Measurements from ENCODE around the gene LIMS4. TPM values are rescaled to one million over a fixed set of nuclear protein-coding genes. Genes with fewer than 3 reads are reported as not detected.
"Not testable (repeated sequence)": the region's sequence is repeated elsewhere in the genome, so short reads cannot be mapped to it uniquely, and the experiment has no call there.

LIMS4 gene, protein sequence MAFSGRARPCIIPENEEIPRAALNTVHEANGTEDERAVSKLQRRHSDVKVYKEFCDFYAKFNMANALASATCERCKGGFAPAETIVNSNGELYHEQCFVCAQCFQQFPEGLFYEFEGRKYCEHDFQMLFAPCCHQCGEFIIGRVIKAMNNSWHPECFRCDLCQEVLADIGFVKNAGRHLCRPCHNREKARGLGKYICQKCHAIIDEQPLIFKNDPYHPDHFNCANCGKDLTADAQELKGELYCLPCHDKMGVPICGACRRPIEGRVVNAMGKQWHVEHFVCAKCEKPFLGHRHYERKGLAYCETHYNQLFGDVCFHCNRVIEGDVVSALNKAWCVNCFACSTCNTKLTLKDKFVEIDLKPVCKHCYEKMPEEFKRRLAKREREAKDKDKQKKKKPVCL
- 0.20 and 0.25 TPM in 2 replicates for total RNA-seq

DNA sequence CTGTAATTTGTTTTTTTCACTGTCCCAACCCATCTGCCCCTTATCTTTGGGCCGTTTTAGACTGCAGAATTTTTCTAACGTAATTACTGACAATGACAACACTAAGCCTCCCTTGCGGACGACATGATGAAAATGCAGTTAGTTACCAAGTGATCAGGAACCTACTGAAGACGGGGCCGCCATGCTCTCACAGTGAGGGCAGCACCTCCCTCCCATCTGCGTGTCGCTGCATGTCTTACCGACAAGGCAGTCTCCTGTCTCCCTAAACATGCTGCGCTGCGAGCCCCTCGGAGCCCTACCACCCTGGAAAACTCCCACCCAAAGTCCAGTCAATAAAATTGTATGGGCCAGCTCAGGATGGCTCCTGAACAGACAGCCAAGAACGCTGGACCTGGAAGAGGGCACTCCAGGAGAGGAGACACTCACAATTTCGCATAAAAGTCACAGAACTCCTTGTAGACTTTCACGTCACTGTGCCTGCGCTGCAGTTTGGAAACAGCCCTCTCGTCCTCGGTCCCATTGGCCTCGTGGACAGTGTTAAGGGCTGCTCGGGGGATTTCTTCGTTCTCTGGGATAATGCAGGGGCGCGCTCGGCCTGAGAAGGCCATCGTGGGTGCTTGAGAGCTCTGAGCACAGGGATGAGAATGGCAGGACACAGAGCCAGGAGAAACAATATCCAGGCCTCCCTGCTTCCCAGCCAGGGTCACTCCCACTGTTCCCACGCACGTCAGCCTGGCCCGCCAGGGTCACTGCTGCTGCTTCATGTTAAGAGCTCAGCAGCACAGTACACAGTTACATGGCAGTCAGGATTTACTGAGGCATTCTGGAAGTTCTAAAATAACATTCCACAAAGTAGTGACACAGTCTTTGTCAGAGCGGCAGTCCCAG, at the start of gene LIMS4:
Gene LIMS4 (minus strand): TSS at position 646 of the 888 bp plus-strand sequence. CDS start 38 bp downstream, at position 608.
- intact Hi-C loops (cut with micrococcal nuclease): not testable (repeated sequence)

DNA sequence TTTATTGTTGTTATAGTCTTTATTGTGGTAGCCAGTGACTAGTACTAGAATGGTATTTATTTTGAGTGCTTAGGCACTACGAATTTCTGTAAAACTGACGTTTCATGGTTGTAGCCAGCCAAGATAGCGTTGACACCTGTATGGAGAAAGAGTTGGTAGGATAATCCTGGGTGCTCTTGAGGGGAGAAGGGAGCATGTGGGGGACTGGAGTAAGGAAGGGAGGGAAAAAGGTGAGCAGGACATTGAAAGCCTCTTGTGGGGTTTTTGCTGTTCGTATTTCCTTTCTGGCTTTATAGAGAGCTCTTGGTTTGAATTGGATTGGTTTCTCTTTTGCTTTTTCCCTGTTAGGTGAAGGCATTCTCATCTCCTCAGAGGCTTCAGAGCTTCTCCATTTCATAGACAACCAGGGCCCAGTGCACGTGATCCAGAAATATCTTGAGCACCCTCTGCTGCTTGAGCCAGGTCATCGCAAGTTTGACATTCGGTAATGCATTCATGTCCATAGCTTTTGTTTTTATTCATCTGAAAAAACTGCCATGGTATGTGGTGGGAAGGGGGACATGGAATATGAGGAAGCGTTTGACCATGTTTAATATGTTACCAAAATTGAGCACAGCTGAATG, 27.2 kb upstream of the LIMS4 start:
- intact Hi-C loops (cut with micrococcal nuclease): not testable (repeated sequence)

DNA sequence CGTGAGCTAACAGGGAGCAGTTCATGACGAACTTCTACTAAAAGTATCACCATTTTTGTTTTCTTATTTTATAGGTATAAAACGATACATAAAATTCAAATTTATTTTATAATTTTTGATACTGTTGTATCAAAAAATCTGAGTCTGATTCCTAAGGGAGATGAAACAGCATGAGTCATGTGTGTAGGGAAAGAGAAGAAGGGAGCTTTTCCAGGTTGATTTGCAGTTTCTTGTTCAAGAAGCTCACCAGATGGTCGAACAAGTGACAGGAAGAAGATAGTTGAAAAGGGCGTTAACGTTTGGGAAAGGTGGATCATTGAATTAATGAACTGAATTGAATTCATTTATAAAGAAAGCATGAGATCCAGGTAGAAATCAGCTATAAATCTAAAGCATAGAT, 23.4 kb upstream of the LIMS4 start:
- intact Hi-C loops (cut with micrococcal nuclease): not testable (repeated sequence)

DNA sequence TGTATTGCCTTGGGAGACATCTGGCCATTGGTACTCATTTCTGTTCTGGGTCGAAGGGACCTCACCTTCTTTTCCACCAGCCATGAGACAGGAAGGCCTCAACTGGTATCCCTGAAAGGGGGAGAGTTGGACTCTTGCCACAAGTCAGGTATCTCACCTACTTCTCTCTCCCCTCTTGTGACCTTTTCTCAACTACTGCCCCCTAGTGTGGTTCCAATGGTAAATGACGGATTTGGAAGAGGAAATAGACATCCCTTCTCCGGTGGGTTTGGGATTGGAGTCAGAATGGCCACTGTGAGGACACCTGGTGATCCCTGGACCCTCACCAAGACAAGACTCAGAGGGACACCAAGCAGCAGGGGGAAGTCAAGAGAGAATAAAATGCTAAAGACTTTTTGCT, 21.9 kb upstream of the LIMS4 start:
- intact Hi-C loops (cut with micrococcal nuclease): not testable (repeated sequence)

DNA sequence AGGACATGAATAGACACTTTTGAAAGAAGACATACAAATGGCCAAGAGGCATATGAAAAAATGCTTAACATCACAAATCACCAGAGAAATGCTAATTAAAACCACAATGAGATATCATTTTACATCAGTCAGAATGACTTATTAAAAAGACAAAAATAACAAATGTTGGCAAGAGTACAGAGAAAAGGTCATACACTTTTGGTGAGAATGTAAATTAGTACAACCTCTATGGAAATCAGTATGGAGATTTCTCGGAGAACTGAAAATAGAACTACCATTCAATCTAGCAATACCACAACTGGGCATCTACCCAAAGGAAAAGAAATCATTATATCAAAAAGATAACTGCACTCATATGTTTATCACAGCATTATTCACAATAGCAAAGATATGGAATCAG, 16.4 kb upstream of the LIMS4 start:
- intact Hi-C loops (cut with micrococcal nuclease): not testable (repeated sequence)

DNA sequence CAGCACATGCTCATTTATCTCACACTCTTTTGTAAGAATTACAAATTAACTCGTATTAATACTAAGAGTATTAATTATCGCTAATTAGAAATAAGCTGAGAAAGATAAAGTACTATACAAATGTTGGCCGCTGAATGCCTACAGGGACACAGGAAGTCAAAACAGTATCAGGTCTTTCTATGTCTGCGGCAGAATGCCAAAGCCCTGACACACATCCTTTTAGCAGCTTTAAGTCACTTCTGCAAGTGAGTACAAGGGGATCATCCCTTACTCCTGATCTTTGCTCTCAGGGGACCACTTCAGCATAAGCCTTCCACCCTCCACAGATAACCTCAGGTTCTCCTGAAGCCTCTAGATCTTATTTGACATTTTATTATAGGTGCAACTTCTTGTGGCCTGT, 10.1 kb upstream of the LIMS4 start:
- intact Hi-C loops (cut with micrococcal nuclease): not testable (repeated sequence)

DNA sequence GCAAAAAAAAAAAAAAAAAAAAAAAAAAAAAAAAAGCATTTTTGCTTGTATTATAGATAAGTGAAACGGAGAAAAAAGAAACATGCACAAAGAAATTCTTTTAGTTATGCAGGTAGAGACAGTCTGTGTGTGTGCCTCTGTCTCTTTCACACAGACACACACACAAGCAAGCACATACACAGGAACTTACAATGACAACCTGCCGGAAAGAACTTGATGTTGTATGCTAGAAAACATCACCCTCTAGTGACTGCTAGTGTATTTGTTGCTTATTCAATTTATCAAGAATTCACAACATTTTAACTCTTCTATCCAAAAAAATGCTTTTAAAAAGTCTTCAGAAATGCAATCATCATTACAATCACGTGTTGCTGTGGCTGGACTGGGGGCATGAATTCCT, 8.6 kb upstream of the LIMS4 start:
- intact Hi-C loops (cut with micrococcal nuclease): not testable (repeated sequence)

DNA sequence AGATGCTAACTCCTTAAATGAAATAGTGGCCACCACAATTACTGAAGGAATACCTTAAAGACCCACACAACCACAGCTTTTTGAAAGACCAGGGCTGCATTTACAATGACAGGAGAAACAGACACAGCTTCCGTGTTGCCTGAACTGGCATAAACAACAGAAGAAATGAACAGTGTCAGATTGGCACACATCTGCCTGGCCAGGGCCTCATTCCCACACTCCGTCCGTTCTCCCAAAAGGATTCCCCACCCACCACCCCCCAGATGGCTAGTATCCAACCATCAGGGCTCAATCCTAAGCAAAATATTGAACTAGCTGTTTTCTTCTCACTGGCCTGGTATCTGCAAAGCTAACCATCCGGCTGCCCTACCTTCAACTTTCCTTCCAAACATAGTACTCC, 7.5 kb upstream of the LIMS4 start:
- intact Hi-C loops (cut with micrococcal nuclease): not testable (repeated sequence)

DNA sequence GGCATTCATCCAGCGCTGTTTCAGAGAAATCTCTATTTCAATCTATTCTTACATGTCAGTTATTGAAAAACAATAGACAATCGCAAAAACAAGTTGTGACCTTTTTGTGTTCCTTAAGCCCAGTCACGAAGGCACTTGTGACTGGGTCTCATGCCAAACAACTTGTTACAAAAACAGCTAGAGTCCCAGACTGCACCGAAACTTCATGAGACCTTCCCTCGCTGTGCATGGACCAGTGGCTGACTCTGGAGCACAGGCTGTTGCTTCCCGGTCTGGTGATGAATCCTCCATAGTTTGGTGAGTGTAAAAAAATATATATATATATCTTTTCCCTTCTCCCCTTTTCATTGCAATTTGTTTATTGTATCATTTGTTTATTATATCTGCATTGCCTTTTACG, 4.8 kb upstream of the LIMS4 start:
- intact Hi-C loops (cut with micrococcal nuclease): not testable (repeated sequence)

DNA sequence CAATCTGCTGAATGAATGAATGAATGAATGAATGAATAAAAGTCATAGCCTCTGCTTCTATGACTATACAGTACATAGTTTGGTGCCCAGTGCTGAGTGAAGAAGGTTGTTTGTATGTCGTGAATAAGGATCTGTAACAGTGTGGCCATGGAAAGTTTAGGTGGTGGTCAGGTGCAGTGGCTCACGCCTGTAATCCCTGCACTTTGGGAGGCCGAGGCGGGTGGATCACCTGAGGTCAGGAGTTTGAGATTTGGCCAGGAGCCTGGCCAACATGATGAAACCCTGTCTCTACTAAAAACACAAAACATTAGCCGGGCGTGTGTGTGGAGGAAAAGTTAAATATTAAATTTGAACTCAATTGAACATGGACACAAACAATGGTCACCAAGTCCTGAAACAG, 4.3 kb upstream of the LIMS4 start:
- intact Hi-C loops (cut with micrococcal nuclease): not testable (repeated sequence)

DNA sequence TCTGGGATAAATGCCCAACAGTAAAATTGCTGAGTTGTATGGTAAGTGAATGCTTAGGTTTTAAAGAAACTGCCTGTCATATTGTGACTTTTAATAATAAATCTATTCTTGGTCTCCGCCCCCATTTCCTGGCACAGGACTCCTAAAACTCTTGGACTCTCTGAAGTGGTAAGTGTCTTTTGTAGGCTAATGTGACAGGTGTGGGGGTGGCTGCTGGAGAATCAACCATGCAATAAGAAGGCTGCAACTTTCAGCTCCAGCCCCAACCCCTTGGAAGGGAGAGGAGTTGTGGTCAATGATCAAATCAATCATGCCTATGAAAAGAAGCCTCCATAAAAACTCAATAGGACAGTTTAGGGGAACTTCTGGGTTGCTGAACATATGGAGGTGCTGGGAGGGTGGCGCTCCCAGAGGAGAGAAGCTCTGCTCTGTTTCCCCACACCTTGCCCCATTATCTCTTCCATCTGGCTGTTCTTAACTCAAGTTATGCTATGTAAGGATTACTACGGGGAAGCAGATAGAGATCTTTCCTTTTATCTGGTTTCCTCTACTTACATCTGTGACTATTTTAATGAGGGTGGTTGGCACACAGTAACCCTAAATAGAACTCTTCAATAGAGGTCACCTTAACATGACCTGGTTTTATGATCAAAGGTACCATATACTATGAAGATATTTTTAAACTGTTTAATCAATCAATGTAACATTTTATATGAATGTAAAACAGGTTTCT, 3.2 kb upstream of the LIMS4 start:
- intact Hi-C loops (cut with micrococcal nuclease): not testable (repeated sequence)

DNA sequence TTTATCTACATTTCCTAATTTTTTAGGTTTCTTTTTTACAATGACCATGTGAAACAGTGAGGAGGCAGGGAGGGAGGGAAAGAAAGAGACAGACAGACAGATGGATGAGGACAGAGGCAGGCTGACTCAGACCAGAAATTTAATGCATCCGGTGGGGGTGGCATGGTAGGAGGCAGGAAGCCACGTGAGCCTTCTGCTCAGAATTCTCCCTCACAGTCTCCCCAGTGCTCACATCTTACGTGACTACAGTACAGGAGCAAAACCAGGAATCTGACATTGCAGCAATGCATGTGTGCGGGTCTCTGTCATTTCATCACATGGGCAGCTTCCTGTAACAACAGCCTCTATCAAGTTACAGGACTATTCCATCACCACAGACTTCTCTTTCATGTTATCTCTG, 2.3 kb upstream of the LIMS4 start:
- intact Hi-C loops (cut with micrococcal nuclease): not testable (repeated sequence)

DNA sequence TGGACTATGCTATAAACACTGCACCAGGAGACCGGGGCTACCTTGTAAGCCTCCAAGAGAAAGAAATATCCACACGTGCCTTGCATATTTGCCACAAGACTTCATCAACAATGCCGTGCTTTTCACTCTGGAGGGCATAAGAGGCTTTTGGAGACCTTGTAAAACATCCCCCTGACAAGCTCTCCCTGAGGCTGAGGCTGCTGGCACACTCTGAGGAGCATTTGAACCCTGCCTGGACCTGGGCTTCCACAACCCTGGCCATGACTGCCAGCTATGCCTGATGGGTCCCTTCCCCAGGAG, 393 bp upstream of the LIMS4 start:
- intact Hi-C loops (cut with micrococcal nuclease): not testable (repeated sequence)

DNA sequence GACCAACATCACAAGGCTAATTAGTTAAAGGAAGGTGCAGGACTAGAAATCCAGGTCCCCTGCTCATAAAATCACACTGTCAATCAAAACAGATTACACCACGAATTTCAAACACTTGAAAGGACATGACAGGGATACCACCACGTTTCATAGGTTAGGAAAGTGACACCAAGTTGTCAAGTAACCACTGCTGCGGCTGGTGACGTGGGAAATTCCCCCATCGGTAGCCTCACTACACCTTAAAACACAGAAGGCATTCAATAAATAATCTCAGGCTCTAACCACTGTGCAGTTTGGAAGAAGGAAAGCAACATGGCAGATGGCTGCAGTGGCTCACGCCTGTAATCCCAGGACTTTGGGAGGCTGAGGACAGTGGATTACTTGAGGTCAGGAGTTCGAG, 3.7 kb downstream of the LIMS4 start:
- intact Hi-C loops (cut with micrococcal nuclease): not testable (repeated sequence)

DNA sequence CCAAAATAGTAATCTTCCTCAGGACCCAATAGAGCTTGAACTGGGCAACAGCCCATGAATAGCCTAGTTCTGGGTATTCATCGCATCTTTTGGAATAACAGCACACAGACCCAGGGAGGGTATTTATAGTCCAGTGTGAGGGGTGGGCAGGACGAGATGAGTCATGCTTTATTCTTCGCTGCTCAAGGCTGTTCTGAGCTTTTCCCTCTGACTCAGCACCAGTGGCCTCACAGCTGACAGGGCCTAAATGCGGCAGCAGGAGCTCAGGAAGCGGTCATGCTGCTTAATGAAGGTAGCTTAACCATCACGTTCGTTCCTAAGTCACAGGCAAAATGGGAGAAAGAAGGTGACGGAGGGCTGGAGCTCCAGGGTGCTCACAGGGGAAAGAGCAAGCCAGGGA, 7.3 kb downstream of the LIMS4 start:
- intact Hi-C loops (cut with micrococcal nuclease): not testable (repeated sequence)

DNA sequence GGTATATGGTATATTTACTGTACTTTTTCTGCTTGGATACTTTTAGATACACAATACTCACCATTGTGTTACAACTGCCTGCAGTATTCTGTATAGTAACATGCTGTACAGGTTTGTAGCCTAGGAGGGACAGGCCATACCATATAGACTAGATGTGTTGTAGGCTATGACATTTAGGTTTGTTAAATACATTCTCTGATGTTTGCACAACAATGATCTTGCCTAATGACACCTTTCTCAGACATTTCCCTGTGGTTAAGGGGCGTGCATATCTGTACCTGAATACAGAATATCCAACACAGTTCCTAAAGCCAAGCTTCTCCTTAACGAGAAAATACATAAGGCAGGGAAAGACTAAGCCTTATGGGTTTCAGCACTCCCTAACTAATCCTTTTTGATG, 10.2 kb downstream of the LIMS4 start:
- intact Hi-C loops (cut with micrococcal nuclease): not testable (repeated sequence)

DNA sequence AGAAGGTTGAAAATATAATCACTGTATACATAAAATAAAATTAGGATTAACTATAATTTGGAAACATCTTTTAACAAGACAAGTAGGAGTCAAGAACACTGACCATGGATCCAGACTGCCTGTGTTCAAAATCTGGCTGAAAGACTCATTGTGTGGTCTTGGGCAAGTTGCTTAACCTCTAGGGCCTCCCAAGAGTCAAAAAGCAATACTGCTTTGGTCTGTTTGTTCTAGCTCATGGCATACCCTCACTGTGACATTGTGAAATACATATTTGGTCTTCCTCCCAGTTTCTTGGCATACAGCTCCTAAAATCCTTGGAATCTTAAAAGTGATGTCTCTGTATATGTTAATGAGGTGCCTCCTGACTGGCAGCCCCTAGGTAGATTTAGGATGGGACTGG, 12.3 kb downstream of the LIMS4 start:
- intact Hi-C loops (cut with micrococcal nuclease): not testable (repeated sequence)

DNA sequence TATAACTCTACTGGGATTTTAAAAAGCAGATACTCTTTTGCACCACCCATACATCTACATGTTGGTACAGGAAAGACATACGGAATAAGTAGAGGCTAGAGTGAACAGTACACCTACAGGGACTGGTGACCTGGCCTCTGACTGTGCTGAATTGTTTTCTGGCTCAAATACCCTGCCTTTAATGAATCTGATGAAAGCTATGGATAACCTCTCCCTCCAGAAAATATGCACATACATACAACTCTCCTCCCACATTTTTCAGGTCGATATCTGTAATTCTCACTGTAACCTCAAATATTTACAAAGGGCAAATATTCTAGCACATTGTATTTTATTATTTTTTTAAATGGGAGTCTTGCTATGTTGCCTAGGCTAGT, 15.4 kb downstream of the LIMS4 start:
- intact Hi-C loops (cut with micrococcal nuclease): not testable (repeated sequence)

DNA sequence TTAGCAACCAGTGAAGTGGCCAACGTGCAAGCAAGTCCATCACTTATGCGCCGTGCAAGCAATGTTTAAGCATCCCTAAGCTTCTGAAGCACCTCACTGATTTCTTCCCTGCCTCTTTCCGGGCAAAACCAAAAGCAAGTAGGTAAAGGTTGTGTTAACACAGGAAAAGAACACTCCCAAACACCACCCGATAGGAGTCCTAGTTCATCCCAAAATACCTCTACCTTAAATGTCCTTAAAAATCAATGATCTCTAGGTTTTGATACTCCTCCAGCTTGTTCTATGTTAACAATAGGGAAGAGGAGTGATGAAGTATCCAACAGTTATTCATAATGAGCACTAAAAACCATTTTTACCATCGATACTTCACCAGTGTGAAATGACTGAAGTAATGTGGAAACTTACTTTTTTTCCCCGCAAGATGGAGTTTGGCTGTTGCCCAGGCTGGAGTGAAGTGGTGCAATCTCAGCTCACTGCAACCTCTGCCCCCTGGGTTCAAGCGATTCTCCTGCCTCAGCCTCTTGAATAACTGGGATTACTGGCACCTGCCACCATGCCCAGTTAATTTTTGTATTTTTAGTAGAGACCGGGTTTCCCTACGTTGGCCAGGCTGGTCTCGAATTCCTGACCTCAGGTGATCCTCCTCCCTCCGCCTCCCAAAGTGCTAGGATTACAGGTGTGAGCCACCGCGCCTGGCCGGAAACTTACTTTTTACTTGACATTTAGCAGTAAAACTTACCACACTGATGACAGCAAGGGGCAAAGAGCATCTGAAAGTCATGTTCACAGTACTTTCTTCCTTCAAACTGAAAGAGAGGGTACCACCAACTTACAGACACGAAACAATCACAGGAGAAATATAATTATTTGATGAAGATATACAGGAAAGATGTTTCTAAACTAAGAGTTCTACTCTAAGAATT, 16.1 kb downstream of the LIMS4 start:
- intact Hi-C loops (cut with micrococcal nuclease): not testable (repeated sequence)

DNA sequence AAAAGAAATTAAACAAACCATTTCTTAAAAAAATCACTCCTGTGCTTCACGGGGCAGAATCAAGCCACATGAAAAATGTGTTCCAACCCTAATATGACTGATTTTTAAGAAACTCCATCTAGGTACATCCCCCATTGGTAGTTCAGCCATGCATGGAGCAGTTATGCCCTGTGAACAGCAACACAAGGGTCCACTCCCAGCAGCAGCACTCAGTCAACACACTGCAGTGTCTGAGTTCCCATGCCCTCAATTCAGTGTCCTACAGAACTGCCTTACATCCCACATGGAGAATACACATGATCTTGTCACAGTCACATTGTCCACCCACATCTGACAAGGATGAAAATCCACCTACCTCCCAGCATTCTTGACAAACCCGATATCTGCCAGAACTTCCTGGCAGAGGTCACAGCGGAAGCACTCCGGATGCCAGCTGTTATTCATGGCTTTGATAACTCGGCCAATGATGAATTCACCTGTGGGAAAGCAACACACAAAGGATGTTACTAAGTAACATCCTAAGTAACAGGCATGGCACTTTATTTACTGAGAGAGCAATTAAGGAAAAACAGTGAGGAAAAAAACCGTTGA, 17.4 kb downstream of the LIMS4 start:
- intact Hi-C loops (cut with micrococcal nuclease): not testable (repeated sequence)

All from T-helper 2 cell treated with Interferon-gamma antibody and Interleukin-4, amounts not matched to agents 100 ng/mL and 5 ng/mL, for 36 hours (primary cell).